HepG2 (cell line): ENCODE data around the gene FHIT. TPM values are rescaled to one million over a fixed set of nuclear protein-coding genes. Genes with fewer than 3 reads are reported as not detected.

Experiments
- ATAC-seq: fragments of 200-7000 bp; cut with Tn5 transposase; 3 replicates; pipeline ENCODE4 v1.9.1; 2020; ENCODE audit warnings: mild to moderate bottlenecking, moderate library complexity
- BruUV-seq: library from RNA; stranded (reverse); fragments of 400-500 nt; replicated peaks from 2 replicates; lab custom pipeline; 2021; lab: Mats Ljungman, UMichigan
- CTCF ChIA-PET: fragments of 300-600 bp; formaldehyde crosslinking; extraction: SDS; loops from one replicate; lab custom pipeline; 2021; ENCODE audit warnings: low total read pairs, inconsistent platforms, low intra/inter-chr PET ratio; lab: Yijun Ruan, JAX
- POLR2A ChIA-PET: fragments of 350-600 bp; sonication (Branson Sonifier 250); formaldehyde crosslinking; loops from one replicate; lab custom pipeline; 2020; ENCODE audit warnings: antibody characterized with exemption, inconsistent platforms; lab: Yijun Ruan, JAX
- DNase-seq: peaks from one replicate; pipeline ENCODE4 v3.0.0-alpha.2; 2015; ENCODE audit warnings: low spot score
- FAIRE-seq: peaks from 3 replicates; lab custom pipeline; 2011; peaks lifted over from hg19 to GRCh38; lab: Jason Lieb, UNC
- H2AFZ ChIP-seq: one replicate; pipeline ENCODE4 v1.6.1; 2011; ENCODE audit warnings: low read length, inconsistent platforms
- H3K27ac ChIP-seq: fragments of 300-600 bp; 3 replicates; pipeline ENCODE4 v1.8.0; 2011; ENCODE audit warnings: mixed run types, mild to moderate bottlenecking, mixed read lengths, low read length, inconsistent platforms; ENCODE audit not compliant: insufficient read depth; ENCODE audit errors: extremely low read length
- H3K27me3 ChIP-seq, 2 experiments: fragments of 200-600 bp in 1 of 2; 2 replicates in 1 of 2; 3 replicates in 1 of 2; pipeline versions ENCODE4 v1.6.0 to v1.8.0; 2011; ENCODE audit warnings: low read length in 2 of 2, mild to moderate bottlenecking in 2 of 2, moderate library complexity in 2 of 2, inconsistent platforms in 1 of 2; ENCODE audit not compliant: insufficient read depth in 2 of 2, control insufficient read depth in 1 of 2
- H3K36me3 ChIP-seq, 2 experiments: fragments of 200-600 bp in 1 of 2; replicated peaks in 1 of 2; 2 replicates in 1 of 2; 3 replicates in 1 of 2; pipeline versions ENCODE4 v1.5.1 to v1.8.0; 2011; ENCODE audit warnings: low read length in 2 of 2, inconsistent platforms in 1 of 2; ENCODE audit not compliant: insufficient read depth in 2 of 2, control insufficient read depth in 1 of 2
- H3K4me1 ChIP-seq: 2 replicates; pipeline ENCODE4 v1.5.1; 2012; ENCODE audit warnings: low read length, inconsistent platforms; ENCODE audit not compliant: insufficient read depth
- H3K4me2 ChIP-seq: 2 replicates; pipeline ENCODE4 v1.6.0; 2011; ENCODE audit warnings: low read depth, low read length, inconsistent platforms
- H3K4me3 ChIP-seq, 3 experiments: fragments of 200-600 bp in 1 of 3; sonication (generic), shearing (Covaris generic) in 1 of 3; replicated peaks in 1 of 3; 2 replicates each; pipeline ENCODE4 v1.5.1; 2011 to 2016; ENCODE audit warnings: low read length in 3 of 3, inconsistent platforms in 2 of 3, low read depth in 2 of 3, mild to moderate bottlenecking in 2 of 3, control low read depth in 1 of 3, mixed read lengths in 1 of 3; ENCODE audit not compliant: insufficient read depth in 1 of 3
- H3K79me2 ChIP-seq: one replicate; pipeline ENCODE4 v1.6.1; 2011; ENCODE audit warnings: low read length, inconsistent platforms; ENCODE audit not compliant: insufficient read depth
- H3K9ac ChIP-seq: 2 replicates; pipeline ENCODE4 v1.6.0; 2011; ENCODE audit warnings: mild to moderate bottlenecking, low read depth, low read length, inconsistent platforms; ENCODE audit not compliant: insufficient read depth
- H3K9me3 ChIP-seq: 2 replicates; pipeline ENCODE4 v1.5.1; 2012; ENCODE audit warnings: mild to moderate bottlenecking, low read length
- H4K20me1 ChIP-seq: 2 replicates; pipeline ENCODE4 v1.6.0; 2011; ENCODE audit warnings: inconsistent platforms, mild to moderate bottlenecking, low read length, moderate library complexity; ENCODE audit not compliant: insufficient read depth
- ARID5B ChIP-seq: IDR thresholded peaks from 2 replicates; pipeline ENCODE4 v1.4.0; 2020; ENCODE audit warnings: mild to moderate bottlenecking, missing genetic modification reagents
- HNRNPL ChIP-seq: fragments of 200-400 bp; formaldehyde crosslinking; IDR thresholded peaks from 2 replicates; pipeline ENCODE4 v1.6.1; 2017; ENCODE audit warnings: mild to moderate bottlenecking, low read depth, low read length
- LBX2 ChIP-seq: sonication (generic); formaldehyde crosslinking; IDR thresholded peaks from 2 replicates; pipeline ENCODE4 v1.5.0; 2020; ENCODE audit warnings: missing genetic modification reagents, mild to moderate bottlenecking, borderline replicate concordance
- NAIF1 ChIP-seq: sonication (generic); formaldehyde crosslinking; IDR thresholded peaks from 2 replicates; pipeline ENCODE4 v1.5.0; 2020; ENCODE audit warnings: mild to moderate bottlenecking, missing genetic modification reagents, borderline replicate concordance
- SNAI1 ChIP-seq: sonication (generic); formaldehyde crosslinking; IDR thresholded peaks from 2 replicates; pipeline ENCODE4 v1.5.0; 2020; ENCODE audit warnings: mild to moderate bottlenecking, missing genetic modification reagents, borderline replicate concordance
- TOPORS ChIP-seq: sonication (generic); formaldehyde crosslinking; IDR thresholded peaks from 2 replicates; pipeline ENCODE4 v1.8.0; 2023; ENCODE audit warnings: mild to moderate bottlenecking, missing genetic modification reagents
- ZNF180 ChIP-seq: sonication (generic); formaldehyde crosslinking; IDR thresholded peaks from 2 replicates; pipeline ENCODE4 v1.4.0; 2020; ENCODE audit warnings: low read depth, missing genetic modification reagents, borderline replicate concordance
- ZNF639 ChIP-seq: conservative IDR thresholded peaks from 2 replicates; pipeline ENCODE4 v1.6.1; 2018; ENCODE audit warnings: missing genetic modification reagents
- ZNF737 ChIP-seq: sonication (generic); formaldehyde crosslinking; IDR thresholded peaks from 2 replicates; pipeline ENCODE4 v1.5.0; 2020; ENCODE audit warnings: missing genetic modification reagents, mild to moderate bottlenecking, borderline replicate concordance
- WGBS: methylation state at CpG from one replicate; pipeline ENCODE4 v1.1.6; 2017; ENCODE audit warnings: low lambda C conversion rate; 5-methylcytosine and 5-hydroxymethylcytosine counted together
- in situ Hi-C: cut with HindIII; loops from 2 replicates; pipeline ENCODE4 v1.10.0; 2017; ENCODE audit warnings: low pct_unique_long_range_greater_than_20kb; ENCODE audit not compliant: extremely low pct_ligation_motif_present
- intact Hi-C: fragments of 100-400 bp; cut with micrococcal nuclease; formaldehyde crosslinking; loops from one replicate; pipeline ENCODE4 v1.10.0; 2022; ENCODE audit not compliant: unreplicated experiment
- polyA plus RNA-seq, 8 experiments: library from polyadenylated mRNA; depleted of rRNA in 3 of 8; stranded (reverse) in 7 of 8; unstranded in 1 of 8; fragments of >200 nt; fragmentation: Illumina TruSeq in 4 of 8; extraction: Trizol in 4 of 8; gene quantifications; 2 replicates each; pipeline versions ENCODE4 v1.2.1 to v1.2.3, GENCODE V29; 2011 to 2016; ENCODE audit warnings: low read depth in 4 of 8, missing spikeins in 1 of 8, mixed read lengths in 1 of 8; ENCODE audit not compliant: insufficient read depth in 1 of 8
- total RNA-seq, 5 experiments: library from RNA; depleted of rRNA; stranded (reverse); fragments of >200 nt; fragmentation: Illumina TruSeq; extraction: Trizol; gene quantifications; 2 replicates each; pipeline ENCODE4 v1.2.3, GENCODE V29; 2016; ENCODE audit warnings: low read depth in 1 of 5

The FHIT gene
- total and polyA plus RNA-seq, 2 of the 13 experiments (the other 11 are each of a cell fraction or from before 2014, with no cell fraction given): 4.0 to 4.6 TPM

GRCh38 chr3:60337421-60337820 lies 913.8 kb downstream of the FHIT start:
- Histone ChIP-seq H3K27me3 (no peaks in the 10 kb centered on the region), H2AFZ (no peak overlapping the region), H3K36me3 (no peaks in the 10 kb centered on the region), H3K4me1 (no peaks in the 10 kb centered on the region), H3K4me3 (no peak overlapping the region), H4K20me1 (no peaks in the 10 kb centered on the region), H3K4me2 (no peak overlapping the region), H3K9ac (no peak overlapping the region), H3K27ac (no peak overlapping the region), H3K79me2 (no peaks in the 10 kb centered on the region), H3K9me3 (no peaks in the 10 kb centered on the region)
- TF ChIP-seq ARID5B (CRISPR knock-in tag): no peak
- TF ChIP-seq TOPORS (CRISPR knock-in tag): no peak
- no peak for TF ChIP-seq SNAI1 (CRISPR knock-in tag)
- no peak for TF ChIP-seq ZNF180 (CRISPR knock-in tag)
- TF ChIP-seq NAIF1 (CRISPR knock-in tag): no peak
- no peak for TF ChIP-seq ZNF737 (CRISPR knock-in tag)
- TF ChIP-seq LBX2 (CRISPR knock-in tag): no peak
- TF ChIP-seq ZNF639 (CRISPR knock-in tag): no peak
- TF ChIP-seq HNRNPL: no peak
- POLR2A ChIA-PET: no interaction called here
- BruUV-seq: no TSS peak
- intact Hi-C loops (no loop called here), in situ Hi-C loops (no loop called here)
- FAIRE-seq: no peak
- ATAC-seq: no peak
- 40% methylated on average over 2 of the region's 2 CpGs for WGBS
- CTCF ChIA-PET: no interaction called here
- no peak for DNase-seq
